ENCODE results near the gene P2RX6.

P2RX6 gene

GRCh38 chr22:20980523-20980922, 34.4 kb upstream of the P2RX6 start:
- DNase-seq = no peak

- no peak for DNase-seq
Observed at GRCh38 chr22:20980938-20981722, 33.8 kb upstream of the P2RX6 start.

DNA sequence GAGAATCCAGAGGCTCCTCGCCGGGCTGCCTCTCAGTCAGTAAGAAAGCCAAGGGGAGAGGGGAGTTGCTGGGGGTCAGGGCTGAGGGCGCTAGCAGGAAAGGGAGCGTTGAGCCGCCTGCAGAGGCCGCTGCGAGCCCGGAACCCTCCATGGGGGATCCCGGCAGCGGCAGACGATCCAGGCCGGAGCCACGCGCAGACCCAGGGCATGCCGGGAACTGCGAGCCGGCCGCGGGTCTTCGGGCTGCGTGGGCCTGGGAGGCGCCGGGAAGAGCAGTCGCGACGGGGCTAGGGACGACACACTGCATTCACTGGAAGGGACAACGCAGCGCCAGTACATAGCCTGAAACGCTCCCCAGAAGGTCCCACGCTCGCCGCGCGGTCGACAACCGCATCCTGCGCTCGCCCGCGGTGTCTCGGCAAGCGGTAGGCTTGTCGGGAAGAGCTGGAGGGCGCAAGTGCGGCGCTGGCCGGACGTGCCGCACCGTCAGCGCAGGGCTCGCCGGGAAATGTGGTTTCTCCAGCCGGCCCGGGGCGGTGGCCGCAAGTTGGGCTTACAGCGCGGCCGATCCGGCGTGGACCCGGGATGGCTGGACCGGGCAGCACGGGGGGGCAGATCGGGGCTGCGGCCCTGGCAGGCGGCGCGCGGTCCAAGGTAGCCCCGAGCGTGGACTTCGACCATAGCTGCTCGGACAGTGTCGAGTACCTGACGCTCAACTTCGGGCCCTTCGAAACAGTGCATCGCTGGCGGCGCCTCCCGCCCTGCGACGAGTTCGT, 33.0 kb upstream of the P2RX6 start, which contains the start of gene LZTR1:
TSS of gene LZTR1 (plus strand) at position 511 of the 776 bp plus-strand sequence. CDS start at position 586, 75 bp downstream.
- DNase-seq = peak; percentile 92

- DNase-seq = no peak
Observed at GRCh38 chr22:20982563-20982882, 32.4 kb upstream of the P2RX6 start.

DNA sequence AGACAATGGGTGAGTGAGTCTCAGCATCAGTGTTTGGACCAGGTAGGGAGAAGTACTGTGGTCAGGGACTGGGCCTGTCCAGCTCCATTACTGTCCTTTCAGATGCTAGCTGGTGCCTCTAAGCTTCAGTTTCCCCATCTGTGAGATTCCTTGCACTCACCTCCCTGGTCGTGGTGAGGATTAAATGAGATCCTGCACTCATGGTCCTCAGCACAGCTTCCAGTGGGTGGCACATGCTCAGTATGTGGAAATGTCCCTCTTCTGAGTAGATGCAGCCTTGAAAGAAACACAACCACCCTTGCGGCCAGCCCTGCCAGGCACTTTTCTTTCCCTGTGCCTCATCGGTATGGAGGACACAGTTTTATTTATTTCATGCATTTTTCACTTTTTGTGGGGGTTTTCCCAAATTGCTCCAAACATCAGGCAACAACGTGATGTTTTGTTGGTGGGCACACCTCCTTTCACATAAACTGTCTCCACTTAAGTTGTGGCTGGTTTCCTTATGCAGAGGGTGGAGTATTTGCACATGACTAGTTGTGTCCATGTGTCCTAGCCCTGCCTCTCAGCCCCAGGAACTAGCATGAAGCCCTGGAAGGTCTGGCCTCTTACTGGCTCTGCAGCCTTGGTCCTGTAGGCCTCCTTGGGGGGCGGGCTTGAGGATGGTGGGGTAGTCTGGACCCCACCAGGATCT, 31.7 kb upstream of the P2RX6 start:
- DNase-seq = no peak

DNA sequence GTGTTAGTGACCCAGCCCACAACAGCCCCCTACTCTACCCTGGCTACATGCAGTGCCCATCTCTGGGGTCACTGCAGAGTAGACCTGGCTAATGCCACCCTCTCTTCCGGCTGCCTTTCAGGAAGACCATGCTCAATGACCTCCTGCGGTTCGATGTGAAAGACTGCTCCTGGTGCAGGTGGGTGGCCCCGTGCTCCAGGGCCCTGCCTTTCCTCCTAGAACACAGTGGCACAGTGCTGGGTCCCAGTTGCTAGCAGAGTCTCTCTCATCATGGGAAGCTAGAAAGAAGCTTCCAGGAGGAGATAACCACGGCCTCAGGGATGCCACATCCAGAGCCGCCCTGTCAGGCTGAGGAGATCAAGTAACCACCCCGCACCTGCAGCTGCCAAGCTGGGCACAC, 29.2 kb upstream of the P2RX6 start:
- DNase-seq = no peak

DNA sequence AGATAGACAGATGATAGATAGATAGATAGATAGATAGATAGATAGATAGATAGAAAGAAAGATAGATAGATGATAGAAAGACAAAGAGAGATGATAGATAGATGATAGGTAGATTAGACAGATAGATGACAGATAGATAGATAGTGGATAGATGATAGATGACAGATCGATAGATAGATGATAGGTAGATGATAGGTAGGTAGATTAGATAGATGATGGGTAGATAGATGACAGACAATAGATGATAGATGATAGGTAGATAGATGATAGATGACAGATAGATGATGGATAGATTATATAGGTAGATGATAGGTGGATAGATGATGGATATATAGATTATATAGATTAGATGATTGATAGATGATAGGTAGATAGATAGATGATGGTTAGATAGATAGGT, 28.6 kb upstream of the P2RX6 start:
- DNase-seq = no peak

DNA sequence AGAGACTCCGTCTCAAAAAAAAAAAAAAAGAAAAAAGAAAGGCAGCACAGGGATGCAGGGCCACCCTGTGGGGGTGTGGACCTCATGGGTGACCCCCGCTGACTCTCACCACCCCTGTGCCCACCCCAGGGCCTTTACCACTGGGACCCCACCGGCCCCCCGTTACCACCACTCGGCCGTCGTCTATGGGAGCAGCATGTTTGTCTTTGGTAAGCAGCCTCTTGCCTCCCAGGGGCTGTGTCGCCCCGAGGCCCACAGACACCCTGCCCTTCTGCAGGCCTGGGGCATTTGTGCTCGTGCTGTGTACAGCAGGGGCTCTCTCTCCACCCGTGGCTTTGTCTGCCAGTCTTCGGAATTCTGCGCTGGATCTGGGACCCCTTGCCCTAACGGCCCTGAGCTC, 27.6 kb upstream of the P2RX6 start:
- DNase-seq = no peak

DNA sequence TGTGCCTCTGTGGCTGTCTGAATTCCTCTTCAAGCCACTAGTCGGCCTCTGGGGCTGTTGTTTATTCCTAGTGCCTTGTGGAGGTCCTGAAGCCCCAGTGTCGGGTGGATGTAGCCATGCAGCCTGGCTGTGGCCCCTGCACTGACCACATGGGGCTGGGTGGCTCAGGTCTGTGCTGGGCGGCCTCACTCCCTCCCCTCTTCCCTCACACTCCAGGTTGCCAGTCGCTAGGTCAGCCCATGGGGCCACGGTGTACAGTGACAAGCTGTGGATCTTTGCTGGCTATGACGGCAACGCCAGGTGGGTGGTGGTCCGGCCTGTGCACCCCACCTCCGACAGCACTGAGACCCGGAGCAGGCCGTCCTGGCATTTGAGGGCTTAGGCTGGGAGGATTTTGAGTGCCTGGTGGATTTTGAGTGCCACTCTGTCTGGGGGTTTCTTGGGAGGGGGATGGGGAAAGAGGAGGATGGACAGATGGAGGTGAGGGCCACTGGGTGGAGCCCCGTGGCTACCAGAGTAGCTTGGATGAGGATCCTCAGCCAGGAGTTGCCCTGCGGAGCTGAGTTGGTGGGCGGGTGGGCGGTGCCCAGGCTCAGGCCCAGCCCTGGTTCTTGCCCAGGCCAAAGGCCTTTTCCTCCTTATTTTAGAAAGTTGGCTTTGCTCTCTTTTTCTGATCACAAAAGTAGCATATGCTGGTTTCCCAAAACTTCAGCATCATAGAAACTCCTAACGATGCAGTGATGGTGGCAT, 26.2 kb upstream of the P2RX6 start:
- no peak for DNase-seq

- DNase-seq = no peak
Observed at GRCh38 chr22:20989323-20990138, 25.4 kb upstream of the P2RX6 start.

- DNase-seq = no peak
Observed at GRCh38 chr22:20990184-20991180, 24.5 kb upstream of the P2RX6 start.

DNA sequence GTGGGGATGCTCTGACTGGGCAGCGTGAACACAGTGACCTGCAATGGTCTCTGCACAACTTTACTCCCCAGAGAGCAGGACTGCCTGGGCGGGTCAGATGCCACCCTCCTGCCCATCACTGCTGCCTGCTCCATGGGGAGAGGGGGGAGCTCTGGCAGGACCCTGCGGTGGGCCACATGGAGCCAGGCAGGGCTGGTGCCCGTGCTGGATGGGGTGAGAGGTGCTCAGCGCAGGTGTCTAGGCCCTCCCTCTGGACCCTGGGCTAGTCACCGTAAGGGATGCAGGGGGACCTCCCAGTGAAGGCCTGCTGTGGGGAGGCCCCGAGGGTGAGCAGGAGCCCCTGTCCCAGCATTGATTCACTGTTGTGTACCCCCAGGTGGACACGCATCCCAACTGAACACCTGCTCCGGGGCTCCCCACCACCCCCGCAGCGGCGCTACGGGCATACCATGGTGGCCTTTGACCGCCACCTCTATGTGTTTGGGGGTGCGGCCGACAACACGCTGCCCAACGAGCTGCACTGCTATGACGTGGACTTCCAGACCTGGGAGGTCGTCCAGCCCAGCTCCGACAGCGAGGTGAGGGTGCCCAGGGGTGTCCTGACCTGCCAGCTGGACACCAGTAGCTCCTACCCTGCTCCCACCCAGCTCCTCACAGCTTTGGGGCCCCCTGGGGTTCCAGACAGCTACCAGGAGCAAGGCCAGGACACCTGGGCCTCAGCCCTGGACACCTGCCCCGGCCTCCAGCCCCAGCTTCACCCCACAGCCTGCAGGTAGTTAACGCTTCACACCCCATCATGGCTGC, 23.5 kb upstream of the P2RX6 start:
- no peak for DNase-seq

- no peak for DNase-seq
Observed at GRCh38 chr22:20992056-20992442, 22.9 kb upstream of the P2RX6 start.

DNA sequence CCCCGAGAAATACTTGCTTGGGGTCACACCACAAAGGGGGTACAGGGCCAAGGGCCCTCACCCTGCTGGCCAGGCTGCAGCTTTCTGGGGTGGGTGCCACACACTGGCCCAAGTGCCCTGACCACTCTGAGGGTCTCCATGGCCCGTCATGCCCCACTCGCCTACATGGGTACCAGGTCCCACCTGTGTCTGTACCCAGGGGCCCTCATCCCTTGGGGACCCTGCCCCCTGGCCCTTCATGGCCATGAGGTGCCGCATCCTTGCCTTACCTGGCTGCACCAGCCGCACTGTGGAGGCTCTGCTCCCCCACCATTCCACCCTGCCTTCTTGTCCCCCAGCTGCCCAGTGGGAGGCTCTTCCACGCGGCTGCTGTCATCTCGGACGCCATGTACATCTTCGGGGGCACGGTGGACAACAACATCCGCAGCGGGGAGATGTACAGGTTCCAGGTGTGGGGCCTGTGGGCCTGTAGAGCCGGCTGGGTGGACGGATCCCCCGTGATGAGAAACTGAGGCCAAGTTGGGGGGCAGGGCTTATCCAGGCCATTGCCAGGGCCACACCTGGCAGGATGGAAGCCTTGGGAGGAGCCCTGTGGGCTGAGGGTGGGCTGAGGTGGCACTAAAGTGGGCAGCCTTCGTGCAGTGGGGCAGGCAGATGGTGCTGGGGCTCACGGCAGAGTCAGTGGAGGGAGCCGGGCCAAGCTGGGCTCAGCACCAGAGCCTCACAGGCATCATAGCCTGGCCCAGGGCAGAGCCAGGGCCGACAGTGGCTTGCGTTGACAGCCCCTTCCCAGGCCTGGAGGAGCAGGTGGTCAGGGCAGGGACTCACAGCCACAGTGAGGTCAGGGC, 22.3 kb upstream of the P2RX6 start:
- DNase-seq = no peak

DNA sequence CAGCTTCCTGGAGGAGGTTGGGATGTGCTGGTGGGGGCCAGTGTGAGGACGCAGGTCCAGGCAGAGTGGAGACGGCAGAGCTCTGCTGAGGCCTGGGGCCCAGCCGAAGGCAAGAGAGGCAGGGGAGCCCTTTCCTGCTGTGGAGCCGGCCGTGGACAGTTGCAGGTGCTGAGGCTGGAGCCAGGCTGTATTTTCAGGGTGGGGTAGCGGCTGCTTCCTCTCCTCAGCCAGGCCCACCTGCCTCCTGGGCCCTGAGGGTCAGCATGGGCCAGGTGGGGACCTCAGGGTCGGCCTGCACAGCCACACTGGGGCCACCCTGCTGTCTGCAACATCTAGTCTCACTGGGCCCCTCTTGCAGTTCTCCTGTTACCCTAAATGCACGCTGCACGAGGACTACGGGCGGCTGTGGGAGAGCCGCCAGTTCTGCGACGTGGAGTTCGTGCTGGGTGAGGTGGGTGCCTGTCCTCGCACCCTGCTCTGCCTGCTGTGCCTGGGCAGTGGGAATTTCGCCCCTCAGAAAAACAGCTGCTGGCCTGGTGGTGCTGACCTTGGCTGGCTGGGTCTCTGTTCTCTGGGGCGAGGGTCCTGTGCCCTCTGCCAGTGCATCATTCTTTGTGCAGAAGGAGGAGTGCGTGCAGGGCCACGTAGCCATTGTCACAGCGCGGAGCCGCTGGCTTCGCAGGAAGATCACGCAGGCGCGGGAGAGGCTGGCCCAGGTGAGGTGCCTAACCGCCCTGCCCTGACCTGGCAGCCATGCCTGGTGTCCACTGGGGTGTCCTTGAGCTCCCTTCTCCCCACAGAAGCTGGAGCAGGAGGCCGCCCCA, 21.4 kb upstream of the P2RX6 start:
- DNase-seq = no peak

DNA sequence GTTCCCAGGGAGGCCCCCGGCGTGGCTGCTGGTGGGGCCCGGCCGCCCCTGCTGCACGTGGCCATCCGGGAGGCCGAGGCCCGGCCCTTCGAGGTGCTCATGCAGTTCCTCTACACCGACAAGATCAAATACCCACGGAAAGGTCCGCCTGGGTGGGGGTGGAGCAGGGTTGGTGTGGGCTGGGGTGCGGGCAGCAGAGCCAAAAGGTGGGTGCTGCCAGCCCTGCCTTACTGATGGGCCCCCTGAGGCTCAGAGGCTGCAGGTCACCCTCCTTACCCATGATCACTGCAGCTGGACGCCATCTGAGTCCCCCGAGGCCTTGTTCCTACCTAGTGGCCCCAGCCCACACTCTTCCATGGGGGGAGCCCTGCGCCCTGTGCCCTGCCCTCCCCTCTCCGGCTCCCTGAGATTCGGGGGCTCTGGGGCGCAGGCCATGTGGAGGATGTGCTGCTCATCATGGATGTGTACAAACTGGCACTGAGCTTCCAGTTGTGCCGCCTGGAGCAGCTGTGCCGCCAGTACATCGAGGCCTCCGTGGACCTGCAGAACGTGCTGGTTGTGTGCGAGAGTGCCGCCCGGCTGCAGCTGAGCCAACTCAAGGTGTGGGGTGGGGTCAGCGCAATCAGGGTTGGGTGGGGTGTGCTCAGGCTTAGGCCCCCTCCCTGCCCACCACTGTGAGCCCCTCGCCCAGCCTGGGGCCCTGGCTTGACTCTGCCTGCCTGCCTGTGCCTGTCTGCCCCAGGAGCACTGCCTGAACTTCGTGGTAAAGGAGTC, 20.6 kb upstream of the P2RX6 start:
- no peak for DNase-seq

DNA sequence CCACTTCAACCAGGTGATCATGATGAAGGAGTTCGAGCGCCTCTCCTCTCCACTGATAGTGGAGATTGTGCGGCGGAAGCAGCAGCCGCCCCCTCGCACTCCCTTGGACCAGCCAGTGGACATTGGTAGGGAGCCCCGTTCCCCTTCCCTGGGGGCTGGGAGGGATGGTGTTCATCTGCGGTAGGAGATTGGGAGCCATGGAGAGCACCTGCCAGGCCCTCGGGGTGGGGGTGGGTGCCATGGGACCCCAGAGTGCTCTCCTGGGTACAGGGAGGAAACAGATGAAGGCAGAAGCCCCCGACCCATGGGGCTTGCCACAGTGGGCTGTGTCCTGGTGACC, 20.1 kb upstream of the P2RX6 start:
- DNase-seq = no peak
